ENCODE results near the gene SVEP1.
A peak's percentile ranks its signal among the peaks of the same experiment; 100 is the strongest.

Gene SVEP1

GRCh38 chr9:110316261-110317075 is 263.1 kb downstream of the SVEP1 start:
- Mint-ChIP-seq H3K27me3 (no peaks in the 10 kb centered on the region), H3K36me3 (ENCODE audit: low read depth) (no peaks in the 10 kb centered on the region), H3K27ac (no peak overlapping the region), H3K4me1 (ENCODE audit: low read depth) (peaks cover 13% of the 10 kb centered on the region), H3K9me3 (no peaks in the 10 kb centered on the region), H3K4me3 (peak overlapping the region; percentile 24)
- intact Hi-C loops (cut with micrococcal nuclease) = no loop called here

Data from dendritic cell treated with granulocyte-macrophage colony-stimulating factor and Interleukin-4, amounts not matched to agents 40 ng/mL and 50 ng/mL, for 4 days (primary cell).